D721Med (cell line): ENCODE data around the gene PPA1.
"Not testable (repeated sequence)": the region's sequence is repeated elsewhere in the genome, so short reads cannot be mapped to it uniquely, and the experiment has no call there.

Experiments used
- DNase-seq: peaks from one replicate; pipeline ENCODE4 v3.0.0; 2011; ENCODE audit warnings: low spot score; ENCODE audit not compliant: insufficient read length
- FAIRE-seq: peaks from 2 replicates; lab custom pipeline; 2011; peaks lifted over from hg19 to GRCh38; lab: Jason Lieb, UNC
- TF ChIP-seq, protein P1 (sequence below): IDR thresholded peaks from 2 replicates; pipeline ENCODE4 v1.5.1; 2012; ENCODE audit warnings: mild to moderate bottlenecking, control low read depth; ENCODE audit not compliant: insufficient read depth; ENCODE audit errors: missing control alignments

Gene PPA1

DNA sequence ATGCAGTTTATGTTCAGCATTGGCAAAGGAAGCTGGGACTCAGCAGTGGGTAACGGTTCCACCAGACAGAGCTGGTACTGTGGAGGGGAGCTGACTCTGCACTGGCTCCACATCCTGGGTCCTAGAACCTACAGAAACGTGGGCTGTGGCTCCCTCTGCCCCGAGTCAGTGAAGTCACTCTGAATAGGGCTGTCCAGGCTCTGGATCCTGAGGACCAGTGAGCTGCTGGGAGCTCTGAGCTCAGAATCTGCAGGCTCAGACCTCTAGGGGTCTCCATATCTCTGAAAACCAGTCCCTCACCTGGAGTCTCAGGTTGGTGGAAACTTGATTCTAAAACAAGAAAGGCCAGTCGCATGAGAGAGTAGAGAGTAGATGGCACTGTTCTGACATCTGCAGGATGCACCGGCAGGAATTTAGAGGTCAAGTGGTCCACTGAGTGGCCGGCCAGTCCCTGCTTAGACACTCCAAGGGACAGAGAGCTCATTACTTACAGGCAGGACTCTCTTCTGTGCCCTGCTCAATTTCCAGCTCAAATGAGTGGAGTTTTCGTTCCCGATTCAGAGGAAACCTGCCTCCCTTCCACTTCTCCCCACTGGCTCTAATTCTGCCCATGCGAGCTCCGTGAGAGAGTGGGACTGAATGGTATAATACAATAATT lies 31.9 kb upstream of the PPA1 start:
- FAIRE-seq, result no peak
- TF ChIP-seq, protein P1, sequence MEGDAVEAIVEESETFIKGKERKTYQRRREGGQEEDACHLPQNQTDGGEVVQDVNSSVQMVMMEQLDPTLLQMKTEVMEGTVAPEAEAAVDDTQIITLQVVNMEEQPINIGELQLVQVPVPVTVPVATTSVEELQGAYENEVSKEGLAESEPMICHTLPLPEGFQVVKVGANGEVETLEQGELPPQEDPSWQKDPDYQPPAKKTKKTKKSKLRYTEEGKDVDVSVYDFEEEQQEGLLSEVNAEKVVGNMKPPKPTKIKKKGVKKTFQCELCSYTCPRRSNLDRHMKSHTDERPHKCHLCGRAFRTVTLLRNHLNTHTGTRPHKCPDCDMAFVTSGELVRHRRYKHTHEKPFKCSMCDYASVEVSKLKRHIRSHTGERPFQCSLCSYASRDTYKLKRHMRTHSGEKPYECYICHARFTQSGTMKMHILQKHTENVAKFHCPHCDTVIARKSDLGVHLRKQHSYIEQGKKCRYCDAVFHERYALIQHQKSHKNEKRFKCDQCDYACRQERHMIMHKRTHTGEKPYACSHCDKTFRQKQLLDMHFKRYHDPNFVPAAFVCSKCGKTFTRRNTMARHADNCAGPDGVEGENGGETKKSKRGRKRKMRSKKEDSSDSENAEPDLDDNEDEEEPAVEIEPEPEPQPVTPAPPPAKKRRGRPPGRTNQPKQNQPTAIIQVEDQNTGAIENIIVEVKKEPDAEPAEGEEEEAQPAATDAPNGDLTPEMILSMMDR, result peak; percentile 34
- DNase-seq, result no peak

DNA sequence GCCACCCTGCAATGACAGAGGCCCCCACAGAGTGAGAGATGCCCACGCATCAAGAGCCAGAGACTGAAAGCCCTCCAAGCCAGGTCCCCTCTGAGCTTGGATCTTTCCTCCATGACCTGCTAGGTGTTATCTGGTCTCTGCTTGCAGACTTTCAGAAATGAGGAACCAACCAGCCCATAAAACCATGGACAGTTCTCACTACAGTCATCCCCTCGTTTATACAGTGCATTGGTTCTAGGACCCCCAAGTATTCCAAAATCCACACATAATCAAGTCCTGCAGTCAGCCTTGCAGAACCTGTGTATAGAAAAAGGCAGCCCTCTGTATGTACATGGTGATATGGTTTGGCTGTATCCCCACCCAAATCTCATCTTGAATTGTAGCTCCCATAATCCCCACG lies 27.5 kb upstream of the PPA1 start:
- no peak for FAIRE-seq
- TF ChIP-seq, protein P1, result no peak
- DNase-seq, result no peak

DNA sequence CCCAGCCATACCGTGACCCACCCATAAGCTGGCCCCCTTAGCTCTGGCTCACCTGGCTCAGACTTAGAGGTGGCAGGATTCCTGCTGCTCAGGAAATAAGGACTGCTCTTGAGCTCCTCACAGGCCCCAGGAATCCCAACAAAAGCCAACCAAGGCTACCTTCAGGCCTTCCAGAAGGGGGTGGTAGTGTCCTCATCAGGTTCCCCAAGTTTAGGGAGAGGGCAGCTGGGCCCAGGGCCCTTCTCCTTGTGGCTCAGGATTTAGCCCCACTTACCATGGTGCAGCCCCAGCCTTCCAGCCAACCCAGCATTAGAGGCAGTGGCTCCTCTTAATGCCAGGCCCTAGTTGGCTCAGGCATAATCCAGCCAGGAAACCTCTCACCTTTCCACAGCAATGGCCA lies 27.0 kb upstream of the PPA1 start:
- TF ChIP-seq, protein P1, result no peak
- DNase-seq (no peak), FAIRE-seq (no peak)

DNA sequence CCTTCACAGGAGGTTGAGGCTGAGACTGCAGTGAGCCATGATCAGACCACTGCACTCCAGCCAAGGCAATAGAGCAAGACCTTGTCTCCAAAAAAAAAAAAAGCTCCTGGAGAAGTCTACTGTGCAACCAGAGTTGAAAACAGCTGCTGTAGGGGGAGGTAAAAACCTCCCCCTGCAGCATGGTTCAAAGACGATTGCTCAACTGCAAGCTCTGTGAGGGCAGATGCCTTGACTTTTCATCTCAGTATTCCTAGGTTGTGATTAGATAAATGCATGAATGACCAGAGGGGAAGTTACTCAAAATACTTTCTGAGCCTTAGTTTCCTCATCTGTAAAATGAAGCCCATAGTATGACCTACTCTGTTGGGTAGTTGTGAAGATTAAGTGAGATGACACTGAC lies 25.0 kb upstream of the PPA1 start:
- FAIRE-seq (no peak), DNase-seq (no peak)
- TF ChIP-seq, protein P1, result no peak

DNA sequence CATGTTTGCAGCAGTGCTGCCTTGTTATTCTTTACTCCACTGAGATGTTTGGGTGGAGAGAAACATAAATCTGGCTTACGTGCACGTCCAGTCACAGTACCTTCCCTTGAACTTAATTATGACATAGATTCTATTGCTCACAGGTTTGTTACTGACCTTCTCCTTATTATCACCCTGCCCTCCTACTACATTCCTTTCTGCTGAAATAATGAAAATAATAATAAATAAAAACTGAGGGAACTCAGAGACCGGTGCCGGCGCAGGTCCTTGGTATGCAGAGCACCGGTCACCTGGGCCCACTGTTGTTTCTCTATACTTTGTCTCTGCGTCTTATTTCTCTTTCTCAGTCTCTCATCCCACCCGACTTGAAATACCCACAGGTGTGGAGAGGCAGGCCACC lies 24.6 kb upstream of the PPA1 start:
- not testable (repeated sequence) for DNase-seq, FAIRE-seq

DNA sequence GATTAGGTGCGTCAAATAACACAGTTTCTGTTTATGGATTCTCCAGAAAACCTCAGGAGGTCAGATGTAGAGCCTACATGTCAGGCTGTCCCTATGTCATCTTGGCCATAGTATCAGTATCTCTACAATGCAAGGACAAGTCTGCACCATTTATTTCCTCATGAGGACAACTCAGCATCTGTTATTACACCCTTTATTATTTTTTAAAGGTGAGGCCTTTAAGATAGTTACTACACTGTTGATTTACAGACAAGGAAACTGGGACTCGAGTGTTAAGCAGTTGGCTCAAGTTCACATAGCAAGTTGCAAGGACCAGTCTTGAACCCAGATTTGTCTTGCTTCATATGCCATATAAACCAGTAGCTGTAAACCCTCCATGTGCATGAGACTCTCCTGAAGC lies 23.2 kb upstream of the PPA1 start:
- TF ChIP-seq, protein P1, result no peak
- FAIRE-seq (no peak), DNase-seq (no peak)

DNA sequence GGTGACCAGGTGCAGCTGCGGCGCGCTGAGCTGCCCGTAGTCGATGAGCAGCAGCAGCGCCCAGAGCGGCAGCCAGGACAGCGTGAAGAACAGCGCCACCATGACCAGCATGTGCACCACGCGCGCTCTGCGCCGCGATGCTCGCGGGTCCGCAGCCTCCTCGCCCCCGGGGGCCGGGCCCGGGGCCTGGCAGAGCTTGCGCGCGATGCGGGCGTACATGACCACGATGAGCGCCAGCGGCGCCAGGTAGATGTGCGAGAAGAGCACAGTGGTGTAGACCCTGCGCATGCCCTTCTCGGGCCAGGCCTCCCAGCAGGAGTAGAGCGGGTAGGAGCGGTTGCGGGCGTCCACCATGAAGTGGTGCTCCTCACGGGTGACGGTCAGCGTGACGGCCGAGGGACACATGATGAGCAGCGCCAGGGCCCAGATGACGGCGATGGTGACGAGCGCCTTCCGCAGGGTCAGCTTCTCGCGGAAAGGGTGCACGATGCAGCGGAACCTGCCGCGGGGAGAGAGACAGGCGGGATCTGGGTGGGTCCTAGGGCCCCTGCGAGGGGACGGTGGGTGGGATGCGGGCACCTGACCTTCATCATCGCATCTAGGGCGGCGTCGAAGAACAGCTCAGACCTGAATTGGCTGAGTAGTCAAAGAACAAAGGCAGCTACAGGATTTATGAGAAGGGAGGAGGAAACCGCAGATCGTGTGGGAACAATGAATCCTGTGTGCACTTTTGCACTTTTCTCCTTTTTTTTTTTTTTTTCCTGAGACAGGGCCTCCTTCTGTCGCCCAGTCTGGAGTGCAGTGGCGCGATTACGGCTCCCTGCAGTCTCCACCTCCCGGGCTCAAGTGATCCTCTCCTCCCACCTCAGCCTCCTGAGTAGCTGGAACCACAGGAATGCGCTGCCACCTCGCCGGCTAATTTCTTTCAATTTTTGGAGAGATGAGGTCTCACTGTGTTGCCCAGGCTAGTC lies 22.4 kb upstream of the PPA1 start:
- FAIRE-seq (no peak), DNase-seq (no peak)
- TF ChIP-seq, protein P1, result no peak
